ENCODE data around the gene SHLD2.
"Not testable (repeated sequence)": the region's sequence is repeated elsewhere in the genome, so short reads cannot be mapped to it uniquely, and the experiment has no call there.

SHLD2 gene

DNA sequence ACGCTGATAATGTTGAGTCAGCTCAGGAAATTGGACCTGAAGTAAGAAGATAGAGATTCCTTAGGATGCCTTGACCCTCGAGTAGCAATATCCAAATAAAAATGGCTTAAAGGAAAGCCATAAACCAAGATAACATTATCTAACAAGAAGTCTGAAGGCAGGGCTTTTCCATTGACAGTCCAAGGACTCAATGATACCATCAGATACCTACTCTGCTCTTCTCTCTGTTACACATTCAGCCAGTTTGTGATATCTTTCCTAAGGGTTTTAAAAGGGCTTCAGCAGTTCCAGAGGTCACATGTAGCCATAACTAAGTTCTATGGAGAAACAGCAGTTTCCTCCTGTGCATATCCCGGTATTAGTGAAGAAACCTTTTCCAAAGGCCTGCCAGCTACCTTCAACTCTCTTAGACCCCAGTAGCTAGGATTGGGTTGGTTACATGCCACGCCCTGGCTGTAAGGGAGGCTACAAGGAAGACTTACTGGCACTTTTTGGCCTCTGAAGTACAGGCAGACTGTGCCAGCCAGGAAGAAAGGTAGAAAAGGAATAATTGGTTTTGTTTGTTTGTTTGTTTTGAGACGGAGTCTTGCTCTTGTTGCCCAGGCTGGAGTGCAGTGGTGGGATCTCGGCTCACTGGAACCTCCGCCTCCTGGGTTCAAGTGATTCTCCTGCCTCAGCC lies 10.6 kb downstream of the SHLD2 start:
- no peak overlapping the region for H3K4me3 ChIP-seq (ENCODE audit: low read depth, low read length)
- TF ChIP-seq, protein P1, sequence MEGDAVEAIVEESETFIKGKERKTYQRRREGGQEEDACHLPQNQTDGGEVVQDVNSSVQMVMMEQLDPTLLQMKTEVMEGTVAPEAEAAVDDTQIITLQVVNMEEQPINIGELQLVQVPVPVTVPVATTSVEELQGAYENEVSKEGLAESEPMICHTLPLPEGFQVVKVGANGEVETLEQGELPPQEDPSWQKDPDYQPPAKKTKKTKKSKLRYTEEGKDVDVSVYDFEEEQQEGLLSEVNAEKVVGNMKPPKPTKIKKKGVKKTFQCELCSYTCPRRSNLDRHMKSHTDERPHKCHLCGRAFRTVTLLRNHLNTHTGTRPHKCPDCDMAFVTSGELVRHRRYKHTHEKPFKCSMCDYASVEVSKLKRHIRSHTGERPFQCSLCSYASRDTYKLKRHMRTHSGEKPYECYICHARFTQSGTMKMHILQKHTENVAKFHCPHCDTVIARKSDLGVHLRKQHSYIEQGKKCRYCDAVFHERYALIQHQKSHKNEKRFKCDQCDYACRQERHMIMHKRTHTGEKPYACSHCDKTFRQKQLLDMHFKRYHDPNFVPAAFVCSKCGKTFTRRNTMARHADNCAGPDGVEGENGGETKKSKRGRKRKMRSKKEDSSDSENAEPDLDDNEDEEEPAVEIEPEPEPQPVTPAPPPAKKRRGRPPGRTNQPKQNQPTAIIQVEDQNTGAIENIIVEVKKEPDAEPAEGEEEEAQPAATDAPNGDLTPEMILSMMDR (IDR thresholded peaks at IDR 0.05; ENCODE audit: low read depth, low read length, missing control alignments), result no peak
- in situ Hi-C loops (cut with HindIII; ENCODE audit: low pct_ligation_motif_present, low sequenced_read_pairs), result no loop called here
- H3K27me3 ChIP-seq (replicated peaks), result no peaks in the 10 kb centered on the region
- H3K27ac ChIP-seq, result no peak overlapping the region
- H3K36me3 ChIP-seq (replicated peaks), result peaks cover 25% of the 10 kb centered on the region
- DNase-seq, result no peak

DNA sequence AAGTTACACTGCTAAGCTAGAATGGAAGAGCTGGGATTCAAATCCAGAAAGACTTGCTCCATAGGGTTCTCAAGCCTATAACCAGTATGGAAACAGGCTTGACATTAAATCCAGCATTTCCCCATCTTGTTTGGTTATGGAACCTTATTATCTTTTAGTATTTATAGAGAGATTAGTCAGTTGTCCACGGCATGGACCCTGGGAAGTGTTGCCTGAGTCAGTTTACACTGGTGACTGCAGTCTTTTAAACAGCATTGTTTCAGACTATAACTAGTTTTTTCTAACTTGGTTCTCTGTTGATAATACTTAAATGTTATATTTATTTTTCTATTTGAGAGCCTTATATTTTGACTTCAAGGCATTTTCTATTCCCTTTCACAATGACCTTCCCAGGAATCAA lies 23.1 kb downstream of the SHLD2 start:
- H3K4me3 ChIP-seq (ENCODE audit: low read depth, low read length); H3K36me3 ChIP-seq (replicated peaks); H3K27me3 ChIP-seq (replicated peaks); H3K27ac ChIP-seq; in situ Hi-C loops (cut with HindIII; ENCODE audit: low pct_ligation_motif_present, low sequenced_read_pairs): not testable (repeated sequence)
- DNase-seq, result peak; percentile 15

DNA sequence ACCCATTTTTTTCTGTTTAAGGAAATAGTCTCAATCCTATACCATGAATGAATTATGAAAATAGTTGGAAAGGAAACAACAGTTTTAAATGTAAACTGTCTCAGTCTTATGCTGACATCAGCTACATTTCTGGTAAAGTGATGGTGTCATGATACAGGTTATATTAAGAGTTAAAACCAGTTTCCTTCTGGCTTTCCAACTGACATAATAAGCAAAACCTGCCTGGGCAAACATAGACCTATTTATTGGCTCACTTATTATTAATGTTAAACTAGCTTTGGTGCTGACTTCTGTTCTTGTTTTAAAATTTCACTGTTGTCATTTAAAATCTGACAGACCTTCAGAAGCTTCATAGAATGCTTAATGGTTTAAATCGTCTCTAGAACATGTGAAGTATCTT lies 24.0 kb downstream of the SHLD2 start:
- in situ Hi-C loops (cut with HindIII; ENCODE audit: low pct_ligation_motif_present, low sequenced_read_pairs), result not testable (repeated sequence)

DNA sequence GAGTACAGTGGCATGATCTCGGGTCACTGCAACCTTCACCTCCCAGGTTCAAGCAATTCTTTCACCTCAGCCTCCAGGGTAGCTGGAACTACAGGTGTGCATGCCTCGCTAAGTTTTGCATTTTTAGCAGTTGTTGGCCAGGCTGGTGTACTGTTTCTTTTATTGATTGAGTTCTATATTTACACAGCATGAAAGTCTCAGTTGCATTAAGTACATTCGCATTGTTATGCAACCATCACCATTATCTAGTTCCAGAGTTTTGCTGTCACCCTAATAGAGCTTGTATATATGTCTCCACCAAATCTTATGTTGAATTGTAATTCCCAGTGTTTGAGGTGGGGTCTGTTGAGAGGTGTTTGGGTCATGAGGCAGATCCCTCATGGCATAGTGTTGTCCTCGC lies 28.3 kb downstream of the SHLD2 start:
- H3K27ac ChIP-seq; in situ Hi-C loops (cut with HindIII; ENCODE audit: low pct_ligation_motif_present, low sequenced_read_pairs); H3K27me3 ChIP-seq (replicated peaks); DNase-seq; H3K36me3 ChIP-seq (replicated peaks); H3K4me3 ChIP-seq (ENCODE audit: low read depth, low read length): not testable (repeated sequence)

More for the DNA sequence above, 24.0 kb downstream of the SHLD2 start:
- not testable (repeated sequence) for DNase-seq; H3K4me3 ChIP-seq (ENCODE audit: low read depth, low read length); H3K27ac ChIP-seq; H3K36me3 ChIP-seq (replicated peaks); H3K27me3 ChIP-seq (replicated peaks)

DNA sequence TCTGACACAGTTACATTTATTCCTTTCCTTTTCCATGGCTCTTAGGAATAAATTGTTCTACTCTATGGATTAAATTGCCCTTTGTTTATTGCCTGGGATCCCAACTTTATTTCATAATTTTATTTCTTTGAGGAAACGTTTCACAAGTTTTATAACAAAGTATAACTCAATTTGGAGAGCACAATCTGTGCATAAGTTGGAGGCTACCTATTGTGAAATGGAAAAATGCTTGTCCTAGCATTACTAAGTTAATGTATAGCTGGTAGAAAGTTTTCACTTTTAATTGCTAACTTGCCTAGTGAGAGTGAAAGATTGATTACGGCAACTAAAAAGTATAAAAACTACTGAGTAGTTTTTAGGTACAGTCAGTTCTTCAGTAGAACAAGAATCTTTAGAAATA lies 32.0 kb downstream of the SHLD2 start:
- in situ Hi-C loops (cut with HindIII; ENCODE audit: low pct_ligation_motif_present, low sequenced_read_pairs); H3K27me3 ChIP-seq (replicated peaks); DNase-seq; H3K27ac ChIP-seq; H3K4me3 ChIP-seq (ENCODE audit: low read depth, low read length); H3K36me3 ChIP-seq (replicated peaks): not testable (repeated sequence)

DNA sequence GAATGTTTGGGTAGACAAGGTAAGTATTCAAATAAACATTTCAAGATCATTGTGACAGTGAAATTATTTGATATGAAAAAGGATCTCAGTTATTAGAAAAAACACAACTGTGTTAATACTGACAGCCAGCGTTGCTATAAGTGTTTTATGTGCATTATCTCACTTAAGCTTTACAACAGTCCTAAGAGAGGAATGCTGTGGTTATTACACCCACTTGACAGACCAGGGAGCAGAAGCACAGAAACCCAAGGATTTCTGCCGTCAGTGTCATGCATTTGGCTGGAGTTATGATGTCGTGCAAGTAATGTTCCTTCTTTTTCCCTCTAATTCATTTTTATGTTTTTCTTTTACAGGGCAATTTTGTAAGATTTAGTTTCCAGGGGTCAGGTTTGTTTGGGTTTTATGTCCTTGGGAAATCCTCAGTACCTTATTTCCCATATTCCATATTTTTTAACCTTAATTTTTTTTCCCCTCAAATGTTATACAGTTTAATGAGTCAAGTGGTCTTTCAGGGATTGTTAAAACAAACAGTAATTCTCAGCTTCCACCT lies 32.7 kb downstream of the SHLD2 start:
- H3K27ac ChIP-seq; in situ Hi-C loops (cut with HindIII; ENCODE audit: low pct_ligation_motif_present, low sequenced_read_pairs); H3K27me3 ChIP-seq (replicated peaks); H3K36me3 ChIP-seq (replicated peaks); H3K4me3 ChIP-seq (ENCODE audit: low read depth, low read length): not testable (repeated sequence)
- peak; percentile 33 for DNase-seq

DNA sequence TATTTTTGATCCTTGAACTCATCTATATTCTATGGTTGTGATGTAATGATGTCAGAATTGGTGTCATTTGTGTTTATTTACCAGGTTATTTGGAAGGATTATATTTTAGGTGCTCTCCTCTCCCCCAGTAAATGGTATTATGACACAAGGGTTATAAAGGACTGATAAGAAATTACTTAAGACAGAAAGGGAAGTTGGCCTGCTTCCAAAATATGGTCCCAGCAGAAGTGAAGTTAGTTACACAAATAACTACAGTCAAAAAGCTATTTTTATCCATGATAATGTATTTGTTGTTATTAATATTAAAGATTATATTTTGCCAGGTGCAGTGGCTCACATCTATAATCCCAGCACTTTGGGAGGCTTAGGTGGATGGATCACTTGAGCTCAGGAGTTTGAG lies 37.2 kb downstream of the SHLD2 start:
- H3K36me3 ChIP-seq (replicated peaks); in situ Hi-C loops (cut with HindIII; ENCODE audit: low pct_ligation_motif_present, low sequenced_read_pairs); H3K4me3 ChIP-seq (ENCODE audit: low read depth, low read length); H3K27ac ChIP-seq; DNase-seq; H3K27me3 ChIP-seq (replicated peaks): not testable (repeated sequence)

DNA sequence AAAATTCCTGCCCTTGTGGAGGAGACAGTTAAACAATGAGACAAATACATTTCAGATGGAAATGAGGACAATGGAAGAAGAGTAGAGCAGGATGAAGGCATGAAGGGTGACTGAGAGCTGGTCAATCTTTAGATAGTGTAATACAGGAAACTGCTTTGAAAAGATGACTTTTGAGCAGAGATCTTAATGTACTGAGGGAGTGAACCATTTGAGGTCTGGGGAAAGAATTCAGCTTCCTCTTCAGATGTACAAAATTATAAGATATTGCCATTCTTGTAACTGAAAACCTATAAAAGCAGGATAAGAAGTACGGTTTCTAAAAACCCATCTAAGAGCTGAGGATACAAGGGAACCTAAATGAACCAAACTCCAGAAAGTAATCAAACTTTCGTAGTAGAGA lies 38.9 kb downstream of the SHLD2 start:
- H3K27me3 ChIP-seq (replicated peaks); DNase-seq; H3K4me3 ChIP-seq (ENCODE audit: low read depth, low read length); H3K36me3 ChIP-seq (replicated peaks); H3K27ac ChIP-seq; in situ Hi-C loops (cut with HindIII; ENCODE audit: low pct_ligation_motif_present, low sequenced_read_pairs): not testable (repeated sequence)

DNA sequence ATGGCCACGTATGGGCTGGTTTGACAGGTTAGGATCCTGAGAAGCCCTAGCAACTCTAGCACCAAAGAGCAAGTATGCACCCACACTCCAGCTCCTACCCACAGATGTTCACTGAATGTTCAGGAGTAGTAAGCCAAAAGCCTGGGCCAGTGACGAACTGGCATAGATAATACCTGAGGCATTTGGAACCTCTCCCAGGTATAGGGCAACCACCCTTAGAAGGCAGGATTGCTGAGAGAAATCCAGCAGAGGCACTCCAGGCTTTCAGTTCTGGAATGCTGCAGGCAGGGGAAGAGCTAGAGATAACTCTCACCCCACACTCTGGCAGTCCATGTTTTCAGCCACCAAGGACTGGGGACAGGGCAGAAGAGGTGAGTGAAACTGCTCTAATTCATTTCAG lies 39.4 kb downstream of the SHLD2 start:
- H3K36me3 ChIP-seq (replicated peaks); in situ Hi-C loops (cut with HindIII; ENCODE audit: low pct_ligation_motif_present, low sequenced_read_pairs); H3K27ac ChIP-seq; H3K4me3 ChIP-seq (ENCODE audit: low read depth, low read length); DNase-seq; H3K27me3 ChIP-seq (replicated peaks): not testable (repeated sequence)

DNA sequence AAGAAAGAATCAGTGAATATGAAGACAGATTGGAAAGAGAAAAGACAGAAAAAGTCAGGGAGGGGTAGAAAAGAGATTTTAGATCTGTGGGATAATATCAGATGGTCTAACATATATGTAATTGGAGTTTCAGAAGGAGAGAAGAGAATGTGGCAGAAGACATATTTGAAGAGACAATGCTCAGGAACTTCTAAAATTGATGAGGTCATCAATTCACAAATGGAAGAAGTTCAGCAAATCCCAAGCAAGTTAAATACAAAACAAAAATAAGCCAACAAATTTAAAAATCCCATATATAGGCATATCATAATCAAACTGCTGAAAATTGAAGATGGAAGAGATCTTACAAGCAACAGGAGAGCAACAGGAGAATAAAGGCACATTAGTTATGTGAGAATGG lies 42.5 kb downstream of the SHLD2 start:
- H3K36me3 ChIP-seq (replicated peaks); H3K27me3 ChIP-seq (replicated peaks); H3K4me3 ChIP-seq (ENCODE audit: low read depth, low read length); in situ Hi-C loops (cut with HindIII; ENCODE audit: low pct_ligation_motif_present, low sequenced_read_pairs); H3K27ac ChIP-seq; DNase-seq: not testable (repeated sequence)

DNA sequence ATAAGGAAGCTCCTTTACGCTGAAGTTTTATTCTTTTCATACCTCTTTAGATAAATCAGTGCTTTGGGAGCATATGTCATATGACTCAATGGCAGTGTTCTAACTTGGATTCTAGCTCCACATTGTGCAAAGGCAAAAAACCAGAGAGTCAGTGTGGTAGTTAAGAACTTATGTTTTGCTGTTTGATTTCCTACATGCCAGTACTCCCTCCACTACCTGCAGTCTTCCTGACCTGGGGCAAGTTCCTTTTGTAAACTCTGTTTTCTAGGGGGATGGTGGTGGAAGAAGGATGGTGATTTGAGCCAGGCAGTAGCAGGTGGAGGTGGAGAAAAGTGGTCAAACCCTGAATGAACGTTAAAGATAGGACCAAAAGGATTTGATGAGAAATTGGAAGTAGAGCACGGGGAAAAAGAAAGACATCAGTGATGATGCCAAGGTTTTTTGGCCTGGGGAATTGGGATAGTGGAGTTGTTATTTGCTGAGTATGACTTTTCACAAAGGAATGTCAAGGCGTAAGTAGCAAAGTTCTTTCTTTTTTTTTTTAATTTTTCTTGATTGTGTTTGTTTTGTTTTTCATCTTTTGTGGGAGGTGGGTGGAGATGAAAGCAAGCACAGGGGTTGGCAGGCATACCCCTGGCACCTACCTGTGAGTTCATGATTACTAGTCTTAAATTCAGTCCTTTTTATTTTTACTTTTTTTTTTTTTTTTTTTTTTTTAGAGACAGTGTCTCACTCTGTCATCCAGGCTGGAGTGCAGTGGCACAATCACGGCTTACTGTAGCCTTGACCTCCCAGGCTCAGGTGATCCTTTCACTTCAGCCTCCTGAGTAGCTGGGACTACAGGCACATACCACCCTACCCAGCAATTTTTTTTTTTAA lies 47.5 kb downstream of the SHLD2 start:
- H3K36me3 ChIP-seq (replicated peaks); in situ Hi-C loops (cut with HindIII; ENCODE audit: low pct_ligation_motif_present, low sequenced_read_pairs); H3K27ac ChIP-seq; H3K27me3 ChIP-seq (replicated peaks); H3K4me3 ChIP-seq (ENCODE audit: low read depth, low read length): not testable (repeated sequence)
- peak; percentile 16 for DNase-seq

DNA sequence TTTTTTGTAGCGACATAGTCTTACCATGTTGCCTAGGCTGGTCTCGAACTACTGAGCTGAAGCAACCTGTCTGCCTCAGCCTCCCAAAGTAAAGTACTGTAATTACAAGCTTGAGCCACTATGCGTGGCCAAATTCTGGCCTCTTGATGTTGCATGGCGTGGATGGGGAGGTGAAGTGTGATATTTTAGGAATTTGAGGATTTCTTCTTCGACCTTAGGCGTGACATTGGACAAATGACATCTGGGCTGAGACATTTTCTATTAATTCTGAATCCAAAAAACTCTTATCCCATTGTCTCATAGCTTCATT lies 48.1 kb downstream of the SHLD2 start:
- H3K4me3 ChIP-seq (ENCODE audit: low read depth, low read length); H3K36me3 ChIP-seq (replicated peaks); DNase-seq; H3K27me3 ChIP-seq (replicated peaks); in situ Hi-C loops (cut with HindIII; ENCODE audit: low pct_ligation_motif_present, low sequenced_read_pairs); H3K27ac ChIP-seq: not testable (repeated sequence)

DNA sequence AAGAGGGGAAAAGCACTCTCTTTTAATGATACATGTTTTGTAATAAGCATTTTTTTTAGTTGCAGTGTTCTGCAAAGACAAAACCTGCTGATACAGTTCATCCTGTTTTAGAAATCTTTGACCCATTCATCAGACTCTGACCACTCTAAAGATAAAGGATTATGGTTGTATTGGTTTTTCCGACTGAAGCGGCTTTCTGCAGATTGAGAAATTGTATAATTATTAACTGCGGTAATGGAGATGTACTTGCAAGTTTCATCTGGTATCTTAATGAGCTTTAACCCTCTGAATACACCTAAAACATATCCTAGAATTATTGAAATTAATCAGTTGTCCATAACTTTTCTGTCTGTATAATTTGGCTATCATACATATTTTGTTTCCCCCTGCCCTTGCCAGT lies 50.6 kb downstream of the SHLD2 start:
- H3K27ac ChIP-seq; DNase-seq; H3K27me3 ChIP-seq (replicated peaks); H3K36me3 ChIP-seq (replicated peaks); in situ Hi-C loops (cut with HindIII; ENCODE audit: low pct_ligation_motif_present, low sequenced_read_pairs); H3K4me3 ChIP-seq (ENCODE audit: low read depth, low read length): not testable (repeated sequence)
